Measurements from ENCODE around the gene CEMIP. TPM values are rescaled to one million over a fixed set of nuclear protein-coding genes. Genes with fewer than 3 reads are reported as not detected.

Gene CEMIP
- total RNA-seq, 4 donors from 2014 or later: 0.27 to 0.32 TPM; not detected in 2

- Histone ChIP-seq H3K4me3 (peak overlapping the region; percentile 67 to 88 (median 82)), H3K27ac (peak overlapping the region in 1 of 4 donors; percentile 87), H3K4me1 (peaks cover 8 to 39% (median 23%) of the 10 kb centered on the region in 4 donors), H3K27me3 (no peaks in the 10 kb centered on the region), H3K9me3 (no peaks in the 10 kb centered on the region), H3K36me3 (no peaks in the 10 kb centered on the region)
- TF ChIP-seq POLR2AphosphoS5 (IDR thresholded peaks at IDR 0.05) (no peak), CTCF (IDR thresholded peaks at IDR 0.05) (no peak), EP300 (IDR thresholded peaks at IDR 0.05; ENCODE audit: low read depth) (no peak), POLR2A (IDR thresholded peaks at IDR 0.05) (no peak)
- intact Hi-C loops (cut with DNase I; ENCODE audit: low total_unique reads): no loop called here
- no peak for DNase-seq
- in situ Hi-C loops (cut with MboI; ENCODE audit: low pct_ligation_motif_present in 1 of 4, low pct_unique_long_range_greater_than_20kb in 1 of 4, low sequenced_read_pairs in 3 of 4): loop anchor here in 2 of 4 donors (10.0 to 25.0 kb wide), 2 partner anchors 274 to 277 kb away; no protein-coding TSS in a partner anchor
- 65 to 66% methylated on average over 8 of the region's 8 CpGs for WGBS, 2 donors (ENCODE audit: low coverage in 1 of 2)
These were observed 209.1 kb downstream of the CEMIP start for GRCh38 chr15:80988148-80988796.

GRCh38 chr15:80989081-80989517, 209.9 kb downstream of the CEMIP start:
- intact Hi-C loops (cut with DNase I; ENCODE audit: low total_unique reads) (no loop called here), in situ Hi-C loops (cut with MboI; ENCODE audit: low pct_ligation_motif_present in 1 of 4, low pct_unique_long_range_greater_than_20kb in 1 of 4, low sequenced_read_pairs in 3 of 4) (loop anchor here in 2 of 4 donors (10.0 to 25.0 kb wide), 2 partner anchors 273 to 276 kb away; no protein-coding TSS in a partner anchor)
- Histone ChIP-seq H3K27me3 (no peaks in the 10 kb centered on the region), H3K36me3 (no peaks in the 10 kb centered on the region), H3K9me3 (no peaks in the 10 kb centered on the region), H3K27ac (peak overlapping the region; percentile 87 to 89 (median 88)), H3K4me3 (peak overlapping the region; percentile 67 to 88 (median 82)), H3K4me1 (peaks cover 8 to 39% (median 23%) of the 10 kb centered on the region in 4 donors)
- 0% methylated on average over 5 to 7 of the region's 7 CpGs for WGBS, 2 donors (ENCODE audit: low coverage in 1 of 2)
- DNase-seq: no peak
- no peak for TF ChIP-seq POLR2AphosphoS5 (IDR thresholded peaks at IDR 0.05)
- TF ChIP-seq EP300 (IDR thresholded peaks at IDR 0.05; ENCODE audit: low read depth): no peak
- no peak for TF ChIP-seq POLR2A (IDR thresholded peaks at IDR 0.05)
- no peak for TF ChIP-seq CTCF (IDR thresholded peaks at IDR 0.05)

- Histone ChIP-seq H3K4me1 (peaks cover 8 to 39% (median 23%) of the 10 kb centered on the region in 4 donors), H3K9me3 (no peaks in the 10 kb centered on the region), H3K27me3 (no peaks in the 10 kb centered on the region), H3K4me3 (peak within 1 kb of the TSS; percentile 67 to 88 (median 82)), H3K27ac (peak within 1 kb of the TSS; percentile 87 to 89 (median 88)), H3K36me3 (no peaks in the 10 kb centered on the region)
- intact Hi-C loops (cut with DNase I; ENCODE audit: low total_unique reads) (no loop called here), in situ Hi-C loops (cut with MboI; ENCODE audit: low pct_ligation_motif_present in 1 of 4, low pct_unique_long_range_greater_than_20kb in 1 of 4, low sequenced_read_pairs in 3 of 4) (loop anchor here in 2 of 4 donors (10.0 to 25.0 kb wide), 2 partner anchors 273 to 275 kb away; no protein-coding TSS in a partner anchor)
- peak; percentile 99 for DNase-seq
- TF ChIP-seq EP300 (IDR thresholded peaks at IDR 0.05; ENCODE audit: low read depth) (no peak), CTCF (IDR thresholded peaks at IDR 0.05) (no peak), POLR2AphosphoS5 (IDR thresholded peaks at IDR 0.05) (peak; percentile 86 to 94 (median 92)), POLR2A (IDR thresholded peaks at IDR 0.05) (peak; percentile 93)
- WGBS, 2 donors (ENCODE audit: low coverage in 1 of 2): 0% methylated on average over 6 to 63 of the region's 63 CpGs
These were observed 210.6 kb downstream of the CEMIP start, which contains the start of gene MESD for GRCh38 chr15:80989518-80990478. Gene MESD, minus strand, starts transcription at chr15:80989819. Its CDS starts 28 bp downstream, at chr15:80989791.

Measured in transverse colon (tissue), 4 donors.